ENCODE data around the gene ACTR2. TPM values are rescaled to one million over a fixed set of nuclear protein-coding genes. Genes with fewer than 3 reads are reported as not detected.
"Not testable (repeated sequence)": the region's sequence is repeated elsewhere in the genome, so short reads cannot be mapped to it uniquely, and the experiment has no call there.

The ACTR2 gene
- total RNA-seq, 3 donors from 2014 or later, result 238 to 263 (median 250) TPM

DNA sequence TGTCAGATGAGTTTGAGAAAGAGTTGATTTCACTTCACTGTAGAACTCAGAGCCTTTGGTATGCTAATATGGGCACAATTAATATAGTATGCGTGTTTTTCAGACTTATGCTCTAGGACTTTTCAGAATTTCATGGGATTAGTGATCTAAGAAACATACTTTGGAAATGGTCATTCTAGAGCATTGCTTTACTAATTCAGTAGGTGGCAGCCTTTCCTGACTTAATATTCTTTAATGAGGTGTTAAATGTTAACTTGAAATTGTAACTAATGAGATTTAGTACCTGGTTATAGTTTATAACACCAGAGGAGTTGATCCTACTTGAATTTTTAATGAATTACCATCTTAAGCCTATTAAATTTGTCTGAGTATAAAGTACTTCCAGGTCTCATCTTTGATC is 28.4 kb downstream of the ACTR2 start:
- H3K27me3 Mint-ChIP-seq (ENCODE audit: low read depth), result no peaks in the 10 kb centered on the region
- DNase-seq (no peak), ATAC-seq (no peak)
- no peak overlapping the region for H3K4me3 Mint-ChIP-seq
- peaks cover 21% of the 10 kb centered on the region for H3K4me1 Mint-ChIP-seq (ENCODE audit: low read depth)
- H3K9me3 Mint-ChIP-seq, result no peaks in the 10 kb centered on the region
- peaks cover 21% of the 10 kb centered on the region for H3K36me3 Mint-ChIP-seq (ENCODE audit: insufficient read depth)

- not testable (repeated sequence) for H3K9me3 Mint-ChIP-seq; H3K4me3 Mint-ChIP-seq; DNase-seq; ATAC-seq; H3K27me3 Mint-ChIP-seq (ENCODE audit: low read depth)
- Mint-ChIP-seq H3K36me3 (ENCODE audit: insufficient read depth) (peaks cover 22% of the 10 kb centered on the region), H3K4me1 (ENCODE audit: low read depth) (peaks cover 22% of the 10 kb centered on the region)
Observed at GRCh38 chr2:65257866-65258265, 30.2 kb downstream of the ACTR2 start.

- Mint-ChIP-seq H3K4me1 (ENCODE audit: low read depth) (peaks cover 25% of the 10 kb centered on the region), H3K27me3 (ENCODE audit: low read depth) (no peaks in the 10 kb centered on the region), H3K36me3 (ENCODE audit: insufficient read depth) (peaks cover 28% of the 10 kb centered on the region), H3K4me3 (no peak overlapping the region), H3K9me3 (no peaks in the 10 kb centered on the region)
- DNase-seq, result no peak
- ATAC-seq, result no peak
Observed at GRCh38 chr2:65261676-65262075, 34.0 kb downstream of the ACTR2 start.

DNA sequence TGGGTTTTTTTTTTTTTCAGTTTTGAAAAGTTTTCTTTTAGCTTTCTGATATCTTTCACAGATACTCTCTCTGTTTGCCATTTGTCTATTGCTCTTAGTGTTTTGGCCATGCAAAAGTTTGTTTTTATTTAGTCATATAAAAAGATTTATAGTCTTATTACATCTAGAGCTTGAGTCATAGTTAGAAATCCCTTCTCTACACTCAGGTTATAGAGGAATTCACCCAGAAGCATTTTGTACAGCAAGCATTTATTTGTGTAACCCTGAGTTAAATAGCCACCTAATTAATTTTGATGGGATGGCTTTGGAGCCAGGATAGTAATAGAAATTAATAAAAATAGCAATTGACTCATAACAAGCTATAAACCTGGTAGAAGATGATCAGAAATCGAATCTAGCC is 35.6 kb downstream of the ACTR2 start:
- Mint-ChIP-seq H3K27me3 (ENCODE audit: low read depth) (no peaks in the 10 kb centered on the region), H3K4me1 (ENCODE audit: low read depth) (peaks cover 14% of the 10 kb centered on the region), H3K4me3 (no peak overlapping the region), H3K36me3 (ENCODE audit: insufficient read depth) (peaks cover 27% of the 10 kb centered on the region), H3K9me3 (no peaks in the 10 kb centered on the region)
- ATAC-seq (no peak), DNase-seq (no peak)

- DNase-seq (no peak), ATAC-seq (no peak)
- Mint-ChIP-seq H3K36me3 (ENCODE audit: insufficient read depth) (peaks cover 24% of the 10 kb centered on the region), H3K4me3 (no peak overlapping the region), H3K27me3 (ENCODE audit: low read depth) (no peaks in the 10 kb centered on the region), H3K4me1 (ENCODE audit: low read depth) (peaks cover 10% of the 10 kb centered on the region), H3K9me3 (no peaks in the 10 kb centered on the region)
Observed at GRCh38 chr2:65263986-65264385, 36.4 kb downstream of the ACTR2 start.

DNA sequence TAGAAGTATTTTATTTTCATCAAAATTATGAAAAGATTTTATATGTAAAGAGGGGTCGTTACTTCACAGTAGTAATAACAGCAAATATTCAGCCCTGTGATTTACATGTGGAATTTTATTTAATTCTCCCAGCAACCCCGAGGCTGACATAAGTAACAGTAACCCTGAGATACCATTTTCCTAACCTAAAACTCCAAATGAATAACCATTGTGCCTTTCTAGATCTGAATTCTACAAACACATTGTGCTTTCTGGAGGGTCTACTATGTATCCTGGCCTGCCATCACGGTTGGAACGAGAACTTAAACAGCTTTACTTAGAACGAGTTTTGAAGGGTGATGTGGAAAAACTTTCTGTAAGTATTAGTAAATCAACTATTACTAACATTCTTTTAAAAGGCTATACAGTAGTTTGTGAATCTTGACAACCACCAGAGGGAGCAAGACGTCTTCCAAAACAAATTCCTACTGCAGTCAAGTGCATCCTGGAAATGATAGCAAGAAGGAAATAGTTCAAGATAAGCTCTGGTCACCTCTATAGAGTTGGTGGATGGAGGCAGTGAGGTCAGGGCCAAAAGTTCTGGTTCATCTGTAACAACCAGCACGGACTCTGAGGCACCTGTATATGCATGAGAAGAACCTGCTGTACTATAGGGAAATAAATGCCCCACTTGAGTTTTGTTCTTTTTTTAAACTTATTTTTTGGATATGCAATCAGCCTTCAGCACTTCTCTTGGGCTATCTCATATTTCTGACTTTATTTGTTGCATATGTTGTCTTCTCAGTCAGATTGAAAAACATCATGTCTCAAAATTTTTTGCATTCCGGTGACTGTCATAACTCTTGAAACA is 37.4 kb downstream of the ACTR2 start:
- no peaks in the 10 kb centered on the region for H3K27me3 Mint-ChIP-seq (ENCODE audit: low read depth)
- H3K9me3 Mint-ChIP-seq, result no peaks in the 10 kb centered on the region
- DNase-seq (no peak), ATAC-seq (peak in 1 of 2 donors; percentile 18)
- peaks cover 10% of the 10 kb centered on the region for H3K4me1 Mint-ChIP-seq (ENCODE audit: low read depth)
- no peak overlapping the region for H3K4me3 Mint-ChIP-seq
- peaks cover 27% of the 10 kb centered on the region for H3K36me3 Mint-ChIP-seq (ENCODE audit: insufficient read depth)

- H3K4me1 Mint-ChIP-seq (ENCODE audit: low read depth), result peaks cover 10% of the 10 kb centered on the region
- no peaks in the 10 kb centered on the region for H3K27me3 Mint-ChIP-seq (ENCODE audit: low read depth)
- no peak for ATAC-seq
- H3K4me3 Mint-ChIP-seq, result no peak overlapping the region
- no peak for DNase-seq
- H3K9me3 Mint-ChIP-seq, result no peaks in the 10 kb centered on the region
- H3K36me3 Mint-ChIP-seq (ENCODE audit: insufficient read depth), result peaks cover 27% of the 10 kb centered on the region
Observed at GRCh38 chr2:65265671-65266045, 38.0 kb downstream of the ACTR2 start.

- Mint-ChIP-seq H3K36me3 (ENCODE audit: insufficient read depth) (peaks cover 24% of the 10 kb centered on the region), H3K27me3 (ENCODE audit: low read depth) (no peaks in the 10 kb centered on the region), H3K4me1 (ENCODE audit: low read depth) (peaks cover 7% of the 10 kb centered on the region), H3K9me3 (no peaks in the 10 kb centered on the region), H3K4me3 (no peak overlapping the region)
- no peak for DNase-seq
- no peak for ATAC-seq
Observed at GRCh38 chr2:65267008-65267407, 39.4 kb downstream of the ACTR2 start.

DNA sequence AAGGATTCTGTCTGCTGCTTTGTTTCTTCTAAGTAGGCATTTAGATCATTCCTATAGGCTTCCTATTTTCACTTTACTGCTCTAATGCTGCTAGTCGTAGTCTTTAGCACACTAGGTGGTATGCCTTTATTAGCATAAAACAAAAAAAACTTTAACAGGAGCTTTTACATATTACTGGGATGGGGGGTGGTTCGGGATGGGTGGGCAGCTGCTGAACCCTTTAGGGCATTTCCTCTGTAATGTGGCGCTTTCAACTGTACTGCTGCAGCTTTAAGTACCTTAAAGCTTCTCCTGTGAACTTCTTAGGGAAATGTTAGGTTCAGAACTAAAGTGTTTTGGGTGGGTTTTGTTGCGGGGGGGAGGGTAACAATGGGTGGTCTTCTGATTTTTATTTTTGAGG is 41.3 kb downstream of the ACTR2 start:
- Mint-ChIP-seq H3K4me1 (ENCODE audit: low read depth) (peaks cover 7% of the 10 kb centered on the region), H3K9me3 (no peaks in the 10 kb centered on the region), H3K36me3 (ENCODE audit: insufficient read depth) (peaks cover 22% of the 10 kb centered on the region), H3K27me3 (ENCODE audit: low read depth) (no peaks in the 10 kb centered on the region), H3K4me3 (no peak overlapping the region)
- DNase-seq (no peak), ATAC-seq (no peak)

DNA sequence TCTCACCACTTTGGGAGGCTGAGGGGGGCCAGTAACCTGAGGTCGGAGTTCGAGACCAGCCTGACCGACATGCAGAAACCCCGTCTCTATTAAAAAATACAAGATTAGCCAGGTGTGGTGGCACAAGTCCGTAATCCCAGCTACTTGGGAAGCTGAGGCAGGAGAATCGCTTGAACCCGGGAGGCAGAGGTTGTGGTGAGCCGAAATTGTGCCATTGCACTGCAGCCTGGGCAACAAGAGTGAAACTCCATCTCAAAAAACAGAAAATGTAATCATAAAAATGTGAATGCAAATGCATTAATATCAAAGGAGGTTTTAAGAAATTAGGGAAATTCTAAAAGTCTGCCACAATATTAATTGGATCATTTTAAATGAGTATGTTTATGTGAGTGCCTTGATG is 45.7 kb downstream of the ACTR2 start:
- Mint-ChIP-seq H3K4me3 (no peak overlapping the region), H3K9me3 (no peaks in the 10 kb centered on the region), H3K27me3 (ENCODE audit: low read depth) (no peaks in the 10 kb centered on the region)

DNA sequence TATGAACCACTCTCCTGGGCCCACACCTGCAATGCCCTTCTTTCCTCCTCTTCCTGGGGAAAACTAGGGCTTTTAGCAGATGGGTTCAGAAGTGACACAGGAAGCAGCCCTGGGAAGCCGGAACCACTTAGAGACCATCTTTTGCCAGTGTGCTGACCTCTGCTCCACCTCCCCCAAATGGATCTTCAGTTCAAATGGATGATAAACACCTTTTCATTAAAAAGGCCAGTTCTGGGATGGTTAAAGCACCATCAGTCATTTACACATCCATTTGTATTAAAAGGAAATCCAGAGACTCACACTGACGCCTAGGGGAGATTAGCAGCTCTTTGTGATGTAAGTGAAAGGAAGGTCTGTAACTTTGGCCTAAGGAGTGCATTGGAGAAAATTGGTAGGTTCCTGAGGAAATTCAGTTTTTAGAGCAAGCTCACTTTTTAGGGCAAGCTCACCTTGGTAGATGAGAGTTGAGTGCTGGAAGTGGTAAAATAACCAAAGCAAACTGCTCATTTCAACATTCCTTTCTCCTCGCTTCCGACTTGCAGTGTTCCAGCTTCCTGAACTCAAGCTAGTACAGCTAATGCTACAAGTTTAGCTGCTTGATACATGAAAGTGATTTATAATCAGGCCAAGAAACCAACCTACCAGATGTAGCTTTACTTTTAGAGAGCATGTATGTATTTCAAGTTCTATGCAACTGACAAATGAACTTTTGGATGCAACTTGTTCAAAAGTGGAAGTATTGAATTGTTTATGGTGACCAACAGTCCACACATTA is 47.7 kb downstream of the ACTR2 start:
- no peaks in the 10 kb centered on the region for H3K9me3 Mint-ChIP-seq
- peaks cover 6% of the 10 kb centered on the region for H3K36me3 Mint-ChIP-seq (ENCODE audit: insufficient read depth)
- no peaks in the 10 kb centered on the region for H3K27me3 Mint-ChIP-seq (ENCODE audit: low read depth)
- H3K4me1 Mint-ChIP-seq (ENCODE audit: low read depth), result peaks cover 13% of the 10 kb centered on the region
- ATAC-seq (no peak), DNase-seq (no peak)
- H3K4me3 Mint-ChIP-seq, result no peak overlapping the region

More for the DNA sequence above, 45.7 kb downstream of the ACTR2 start:
- Mint-ChIP-seq H3K36me3 (ENCODE audit: insufficient read depth) (peaks cover 11% of the 10 kb centered on the region), H3K4me1 (ENCODE audit: low read depth) (peaks cover 6% of the 10 kb centered on the region)
- DNase-seq (no peak), ATAC-seq (no peak)

DNA sequence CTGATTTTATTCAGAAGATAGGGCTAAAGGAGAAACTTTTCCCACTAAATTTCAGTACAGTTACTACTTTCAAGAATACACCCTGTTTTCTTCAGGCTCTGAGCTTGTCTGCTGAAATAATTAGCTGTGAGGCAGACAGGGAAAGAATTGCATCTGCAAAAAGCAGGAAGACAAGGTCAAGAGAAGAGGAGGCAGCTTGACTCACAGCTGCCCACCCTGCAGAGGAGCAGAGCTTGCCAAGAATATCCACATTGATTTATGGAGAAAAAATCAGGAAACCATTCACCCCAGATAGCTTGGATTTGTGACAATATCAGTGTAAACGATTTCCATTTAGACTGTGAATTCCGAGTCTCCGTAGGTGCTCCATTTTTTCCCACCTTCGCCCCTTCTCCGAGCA is 49.0 kb downstream of the ACTR2 start:
- ATAC-seq (no peak), DNase-seq (no peak)
- no peaks in the 10 kb centered on the region for H3K27me3 Mint-ChIP-seq (ENCODE audit: low read depth)
- peaks cover 5% of the 10 kb centered on the region for H3K36me3 Mint-ChIP-seq (ENCODE audit: insufficient read depth)
- peaks cover 13% of the 10 kb centered on the region for H3K4me1 Mint-ChIP-seq (ENCODE audit: low read depth)
- no peak overlapping the region for H3K4me3 Mint-ChIP-seq
- H3K9me3 Mint-ChIP-seq, result no peaks in the 10 kb centered on the region

DNA sequence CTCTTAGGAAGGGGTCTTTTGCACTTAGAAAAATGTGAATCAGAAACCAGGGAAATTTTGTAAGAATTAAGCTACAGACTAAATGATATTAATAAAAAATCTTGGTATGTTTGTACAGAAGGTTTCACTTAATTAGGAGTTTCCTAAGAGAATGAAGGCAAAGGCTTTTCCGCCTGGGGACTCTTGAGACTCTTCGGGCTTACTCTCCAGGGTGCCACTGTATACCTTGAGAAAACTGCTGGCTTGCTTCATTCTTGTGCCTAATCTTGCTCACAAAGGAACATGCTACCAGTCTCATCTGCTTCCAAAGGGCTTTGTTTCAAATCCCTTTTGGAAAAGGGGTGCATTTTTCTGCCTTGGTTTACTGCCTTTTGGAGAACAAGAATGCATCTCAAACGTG is 49.5 kb downstream of the ACTR2 start:
- ATAC-seq, result no peak
- DNase-seq, result no peak
- no peaks in the 10 kb centered on the region for H3K27me3 Mint-ChIP-seq (ENCODE audit: low read depth)
- H3K4me1 Mint-ChIP-seq (ENCODE audit: low read depth), result peaks cover 13% of the 10 kb centered on the region
- peaks cover 3% of the 10 kb centered on the region for H3K36me3 Mint-ChIP-seq (ENCODE audit: insufficient read depth)
- H3K4me3 Mint-ChIP-seq, result no peak overlapping the region
- no peaks in the 10 kb centered on the region for H3K9me3 Mint-ChIP-seq

DNA sequence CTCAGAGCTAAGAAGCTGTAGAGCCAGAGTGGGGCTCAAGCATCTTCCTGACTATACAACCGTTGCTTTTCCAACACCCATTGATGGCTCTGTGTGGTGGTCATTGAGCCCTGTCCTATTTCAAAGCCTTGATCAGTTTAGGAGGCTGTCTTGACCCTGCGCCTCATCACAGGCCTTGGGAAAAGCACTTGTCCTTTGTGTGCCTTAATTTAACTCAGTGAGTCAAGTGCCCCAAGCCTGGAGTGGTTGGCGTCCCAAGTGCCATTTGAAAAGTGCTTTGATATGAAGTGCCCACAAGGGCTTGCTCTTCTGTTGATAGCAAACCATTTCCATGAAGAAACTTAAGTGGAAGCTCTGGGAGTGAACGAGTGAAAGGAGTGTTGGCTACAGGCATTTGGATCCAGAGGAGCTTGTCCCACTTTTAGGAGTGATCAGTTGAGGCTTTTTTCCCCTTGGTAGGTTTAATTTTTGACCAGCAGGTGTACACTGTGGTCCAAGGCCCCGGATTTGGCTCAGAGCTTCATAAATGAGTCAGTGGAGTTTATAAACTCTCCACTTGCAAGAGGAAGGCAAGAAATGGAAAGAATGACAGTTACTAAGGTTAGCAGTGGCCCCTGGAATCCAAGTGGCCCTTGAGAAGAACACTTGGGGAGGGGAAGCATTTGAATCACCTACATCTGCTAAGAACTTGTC is 50.3 kb downstream of the ACTR2 start:
- DNase-seq (no peak), ATAC-seq (peak in 1 of 2 donors; percentile 10)
- H3K27me3 Mint-ChIP-seq (ENCODE audit: low read depth), result no peaks in the 10 kb centered on the region
- H3K4me3 Mint-ChIP-seq, result no peak overlapping the region
- H3K4me1 Mint-ChIP-seq (ENCODE audit: low read depth), result peaks cover 13% of the 10 kb centered on the region
- H3K36me3 Mint-ChIP-seq (ENCODE audit: insufficient read depth), result no peaks in the 10 kb centered on the region
- H3K9me3 Mint-ChIP-seq, result no peaks in the 10 kb centered on the region

Data from activated T-cell treated with anti-CD3 and anti-CD28 coated beads, Interleukin-2, amount 50 U/mL, for 4 hours (primary cell).